Activated naive CD4-positive, alpha-beta T cell treated with anti-CD3 and anti-CD28 coated beads, Interleukin-2, amount 10 ng/mL, durations not matched to agents 7 days and 5 days (primary cell): ENCODE data around the gene GNMT.
"Not testable (repeated sequence)": the region's sequence is repeated elsewhere in the genome, so short reads cannot be mapped to it uniquely, and the experiment has no call there.

ENCODE experiments used
- CTCF ChIA-PET: fragments of 350-600 bp; sonication (Branson Sonifier 250); formaldehyde crosslinking; loops from one replicate; lab custom pipeline; 2021; ENCODE audit warnings: antibody characterized with exemption; lab: Charles Lee
- DNase-seq: peaks from one replicate; pipeline ENCODE4 v3.0.0-alpha.2; 2020
- H3K27ac Mint-ChIP-seq: one replicate; pipeline ENCODE4 v1.8.0; 2021; ENCODE audit warnings: mild to moderate bottlenecking, moderate library complexity, mixed read lengths
- H3K27me3 Mint-ChIP-seq: one replicate; pipeline ENCODE4 v1.8.0; 2021; ENCODE audit warnings: mild to moderate bottlenecking, mixed read lengths
- H3K36me3 Mint-ChIP-seq: one replicate; pipeline ENCODE4 v1.8.0; 2021; ENCODE audit warnings: mixed read lengths
- H3K4me1 Mint-ChIP-seq: one replicate; pipeline ENCODE4 v1.8.0; 2021; ENCODE audit warnings: mixed read lengths
- H3K4me3 Mint-ChIP-seq: one replicate; pipeline ENCODE4 v1.8.0; 2021; ENCODE audit warnings: mild to moderate bottlenecking, moderate library complexity, mixed read lengths
- H3K9me3 Mint-ChIP-seq: one replicate; pipeline ENCODE4 v1.8.0; 2021; ENCODE audit warnings: mixed read lengths

The GNMT gene

GRCh38 chr6:42996513-42996912 lies 36.0 kb downstream of the GNMT start:
- Mint-ChIP-seq H3K27me3 (no peaks in the 10 kb centered on the region), H3K9me3 (no peaks in the 10 kb centered on the region), H3K4me1 (peaks cover 2% of the 10 kb centered on the region), H3K4me3 (no peak overlapping the region), H3K27ac (no peak overlapping the region), H3K36me3 (peaks cover 12% of the 10 kb centered on the region)
- no peak for DNase-seq
- CTCF ChIA-PET = interaction anchor here (0.9 to 1.5 kb wide), 2 partner anchors 11 to 94 kb away, joined by 3 read pairs; no protein-coding TSS in a partner anchor

GRCh38 chr6:42998205-42998604 lies 37.7 kb downstream of the GNMT start:
- H3K27me3 Mint-ChIP-seq, H3K27ac Mint-ChIP-seq, DNase-seq, H3K4me3 Mint-ChIP-seq, CTCF ChIA-PET, H3K9me3 Mint-ChIP-seq, H3K4me1 Mint-ChIP-seq: not testable (repeated sequence)
- peaks cover 11% of the 10 kb centered on the region for H3K36me3 Mint-ChIP-seq

- CTCF ChIA-PET = interaction anchor here (0.6 to 0.7 kb wide), 2 partner anchors 22 to 169 kb away, joined by 3 read pairs; partner anchors contain the start of gene PEX6
- H3K27ac Mint-ChIP-seq = no peak overlapping the region
- no peak overlapping the region for H3K4me3 Mint-ChIP-seq
- DNase-seq = no peak
- peaks cover 9% of the 10 kb centered on the region for H3K36me3 Mint-ChIP-seq
- H3K4me1 Mint-ChIP-seq = peaks cover 3% of the 10 kb centered on the region
- no peaks in the 10 kb centered on the region for H3K9me3 Mint-ChIP-seq
- H3K27me3 Mint-ChIP-seq = no peaks in the 10 kb centered on the region
Measured at GRCh38 chr6:43001843-43002242, 41.3 kb downstream of the GNMT start.

GRCh38 chr6:43005844-43006243 lies 45.3 kb downstream of the GNMT start:
- no peak for DNase-seq
- Mint-ChIP-seq H3K4me1 (peaks cover 6% of the 10 kb centered on the region), H3K27me3 (no peaks in the 10 kb centered on the region), H3K27ac (peak overlapping the region; percentile 62), H3K9me3 (no peaks in the 10 kb centered on the region), H3K4me3 (no peak overlapping the region), H3K36me3 (peaks cover 33% of the 10 kb centered on the region)
- CTCF ChIA-PET = interaction anchor here (1.0 to 2.8 kb wide), 2 partner anchors 14 to 138 kb away, joined by 3 to 6 read pairs; no protein-coding TSS in a partner anchor

- DNase-seq = no peak
- peaks cover 33% of the 10 kb centered on the region for H3K36me3 Mint-ChIP-seq
- CTCF ChIA-PET = interaction anchor here (1.0 to 2.8 kb wide), 2 partner anchors 15 to 138 kb away, joined by 3 to 6 read pairs; no protein-coding TSS in a partner anchor
- no peak overlapping the region for H3K4me3 Mint-ChIP-seq
- no peak overlapping the region for H3K27ac Mint-ChIP-seq
- H3K9me3 Mint-ChIP-seq = no peaks in the 10 kb centered on the region
- H3K4me1 Mint-ChIP-seq = peaks cover 6% of the 10 kb centered on the region
- no peaks in the 10 kb centered on the region for H3K27me3 Mint-ChIP-seq
Measured at GRCh38 chr6:43006251-43006650, 45.7 kb downstream of the GNMT start.

GRCh38 chr6:43007126-43007525 lies 46.6 kb downstream of the GNMT start:
- peaks cover 40% of the 10 kb centered on the region for H3K36me3 Mint-ChIP-seq
- H3K27me3 Mint-ChIP-seq = no peaks in the 10 kb centered on the region
- no peak overlapping the region for H3K4me3 Mint-ChIP-seq
- H3K27ac Mint-ChIP-seq = no peak overlapping the region
- CTCF ChIA-PET = interaction anchor here (2.8 kb wide), 1 partner anchor 137 kb away, joined by 6 read pairs; no protein-coding TSS in a partner anchor
- peaks cover 14% of the 10 kb centered on the region for H3K4me1 Mint-ChIP-seq
- H3K9me3 Mint-ChIP-seq = no peaks in the 10 kb centered on the region
- DNase-seq = no peak

GRCh38 chr6:43009124-43009523 lies 48.6 kb downstream of the GNMT start:
- Mint-ChIP-seq H3K9me3 (no peaks in the 10 kb centered on the region), H3K36me3 (peaks cover 50% of the 10 kb centered on the region), H3K4me1 (peaks cover 29% of the 10 kb centered on the region), H3K27ac (no peak overlapping the region), H3K27me3 (no peaks in the 10 kb centered on the region), H3K4me3 (no peak overlapping the region)
- DNase-seq = peak; percentile 63
- CTCF ChIA-PET = interaction anchor here (2.6 kb wide), 1 partner anchor 134 kb away, joined by 12 read pairs; no protein-coding TSS in a partner anchor

GRCh38 chr6:43011207-43011606 lies 50.7 kb downstream of the GNMT start:
- Mint-ChIP-seq H3K9me3 (no peaks in the 10 kb centered on the region), H3K36me3 (peaks cover 46% of the 10 kb centered on the region), H3K4me3 (no peak overlapping the region), H3K27me3 (no peaks in the 10 kb centered on the region), H3K4me1 (peaks cover 41% of the 10 kb centered on the region), H3K27ac (no peak overlapping the region)
- CTCF ChIA-PET = interaction anchor here (1.0 to 1.8 kb wide), 4 partner anchors 8 to 32 kb away, joined by 3 to 4 read pairs (median 3); partner anchors contain the start of gene PEX6
- no peak for DNase-seq

GRCh38 chr6:43012364-43012763 lies 51.8 kb downstream of the GNMT start:
- no peaks in the 10 kb centered on the region for H3K9me3 Mint-ChIP-seq
- peak overlapping the region; percentile 87 for H3K4me3 Mint-ChIP-seq
- CTCF ChIA-PET = interaction anchor here (1.8 kb wide), 1 partner anchor 28 kb away, joined by 4 read pairs; the partner anchor contains the start of gene PPP2R5D
- H3K36me3 Mint-ChIP-seq = peaks cover 42% of the 10 kb centered on the region
- no peak for DNase-seq
- no peaks in the 10 kb centered on the region for H3K27me3 Mint-ChIP-seq
- no peak overlapping the region for H3K27ac Mint-ChIP-seq
- H3K4me1 Mint-ChIP-seq = peaks cover 49% of the 10 kb centered on the region

- Mint-ChIP-seq H3K36me3 (peaks cover 46% of the 10 kb centered on the region), H3K9me3 (no peaks in the 10 kb centered on the region), H3K27ac (peak overlapping the region; percentile 84), H3K27me3 (no peaks in the 10 kb centered on the region), H3K4me3 (peak overlapping the region; percentile 87), H3K4me1 (peaks cover 57% of the 10 kb centered on the region)
- no peak for DNase-seq
- CTCF ChIA-PET = interaction anchor here (0.9 to 1.8 kb wide), 4 partner anchors 29 to 41 kb away, joined by 3 to 4 read pairs (median 3); partner anchors contain the start of genes PEX6 and PPP2R5D
Measured at GRCh38 chr6:43013097-43013842, 52.7 kb downstream of the GNMT start.
